ENCODE results near the gene CTBP1.

DNA sequence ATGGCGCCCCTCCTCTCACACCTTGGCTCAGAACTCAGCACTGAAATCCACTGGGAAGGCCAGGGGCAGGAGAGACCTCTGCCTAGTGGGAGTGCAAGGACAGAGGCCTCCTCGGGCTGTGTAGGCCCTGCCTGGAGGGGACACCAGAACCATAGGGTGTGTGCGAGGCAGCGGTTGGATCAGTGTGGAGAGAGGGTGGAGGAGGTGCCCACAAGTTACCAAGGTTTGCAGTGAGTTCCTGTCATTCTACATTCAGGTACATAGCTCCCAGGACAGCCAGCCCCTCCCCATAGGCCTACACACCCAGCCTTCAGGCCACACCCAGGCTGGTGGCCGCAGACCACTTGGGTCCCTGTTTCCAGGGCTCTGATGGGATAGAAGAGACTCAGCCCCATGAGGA lies 57.3 kb downstream of the CTBP1 start:
- TF ChIP-seq, protein P1, sequence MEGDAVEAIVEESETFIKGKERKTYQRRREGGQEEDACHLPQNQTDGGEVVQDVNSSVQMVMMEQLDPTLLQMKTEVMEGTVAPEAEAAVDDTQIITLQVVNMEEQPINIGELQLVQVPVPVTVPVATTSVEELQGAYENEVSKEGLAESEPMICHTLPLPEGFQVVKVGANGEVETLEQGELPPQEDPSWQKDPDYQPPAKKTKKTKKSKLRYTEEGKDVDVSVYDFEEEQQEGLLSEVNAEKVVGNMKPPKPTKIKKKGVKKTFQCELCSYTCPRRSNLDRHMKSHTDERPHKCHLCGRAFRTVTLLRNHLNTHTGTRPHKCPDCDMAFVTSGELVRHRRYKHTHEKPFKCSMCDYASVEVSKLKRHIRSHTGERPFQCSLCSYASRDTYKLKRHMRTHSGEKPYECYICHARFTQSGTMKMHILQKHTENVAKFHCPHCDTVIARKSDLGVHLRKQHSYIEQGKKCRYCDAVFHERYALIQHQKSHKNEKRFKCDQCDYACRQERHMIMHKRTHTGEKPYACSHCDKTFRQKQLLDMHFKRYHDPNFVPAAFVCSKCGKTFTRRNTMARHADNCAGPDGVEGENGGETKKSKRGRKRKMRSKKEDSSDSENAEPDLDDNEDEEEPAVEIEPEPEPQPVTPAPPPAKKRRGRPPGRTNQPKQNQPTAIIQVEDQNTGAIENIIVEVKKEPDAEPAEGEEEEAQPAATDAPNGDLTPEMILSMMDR (optimal IDR thresholded peaks at IDR 0.05 in 1 of 3, IDR thresholded peaks at IDR 0.05 in 1 of 3, conservative IDR thresholded peaks at IDR 0.05 in 1 of 3; ENCODE audit: extremely low read depth in 1 of 3, insufficient read depth in 2 of 3, low read length in 3 of 3), result no peak
- TF ChIP-seq EZH2 (IDR thresholded peaks at IDR 0.05; ENCODE audit: low read length), result no peak

Measured in keratinocyte (primary cell).